B cell (primary cell): Measurements from ENCODE around the gene FAM3B. TPM values are rescaled to one million over a fixed set of nuclear protein-coding genes. Genes with fewer than 3 reads are reported as not detected.

Experiments
- ATAC-seq: fragments of 200-7000 bp; cut with Tn5 transposase; one replicate; pipeline ENCODE4 v1.10.0; 2021; ENCODE audit warnings: low read depth, mild to moderate bottlenecking, moderate number of reproducible peaks, moderate library complexity
- CTCF ChIA-PET: fragments of 350-600 bp; sonication (Branson Sonifier 250); formaldehyde crosslinking; loops from one replicate; lab custom pipeline; 2021; ENCODE audit warnings: antibody characterized with exemption, inconsistent platforms; lab: Charles Lee
- POLR2A ChIA-PET: fragments of 350-600 bp; sonication (Branson Sonifier 250); formaldehyde crosslinking; loops from one replicate; lab custom pipeline; 2021; ENCODE audit warnings: antibody characterized with exemption; lab: Charles Lee
- DNase-seq: peaks from one replicate; pipeline ENCODE4 v3.0.0; 2013
- H2AFZ ChIP-seq: 2 replicates; pipeline ENCODE4 v1.6.1; 2012; ENCODE audit warnings: mild to moderate bottlenecking, low read depth, low read length; ENCODE audit not compliant: insufficient read depth, poor library complexity, severe bottlenecking
- H3K27ac ChIP-seq, 2 donors: 1 replicate in 1 of 2; 2 replicates in 1 of 2; pipeline ENCODE4 v1.5.1; 2012 to 2013; ENCODE audit warnings: low read length in 2 of 2, mild to moderate bottlenecking in 2 of 2, moderate library complexity in 1 of 2
- H3K27me3 ChIP-seq, 4 experiments: fragments of 200-600 bp in 1 of 4; sonication (generic) in 1 of 4; replicated peaks in 1 of 4; 1 replicate in 2 of 4; 2 replicates in 2 of 4; pipeline versions ENCODE4 v1.6.1 to v1.7.0; 2013 to 2016; ENCODE audit warnings: low read length in 3 of 4, mild to moderate bottlenecking in 2 of 4, mixed read lengths in 1 of 4, moderate library complexity in 1 of 4; ENCODE audit not compliant: insufficient read depth in 4 of 4, control insufficient read depth in 3 of 4; ENCODE audit errors: control extremely low read depth in 1 of 4
- H3K36me3 ChIP-seq, 2 experiments: replicated peaks in 1 of 2; 1 replicate in 1 of 2; 2 replicates in 1 of 2; pipeline versions ENCODE4 v1.6.1 to v1.7.1; 2013; ENCODE audit warnings: low read length in 1 of 2; ENCODE audit not compliant: insufficient read depth in 2 of 2, control insufficient read depth in 1 of 2; ENCODE audit errors: control extremely low read depth in 1 of 2, extremely low read depth in 1 of 2
- H3K4me1 ChIP-seq, 2 donors: fragments of 200-600 bp in 1 of 2; sonication (generic) in 1 of 2; 1 replicate in 1 of 2; 2 replicates in 1 of 2; pipeline versions ENCODE4 v1.5.1 to v1.6.1; 2013 to 2017; ENCODE audit warnings: low read length in 2 of 2; ENCODE audit not compliant: control insufficient read depth in 2 of 2, insufficient read depth in 2 of 2
- H3K4me2 ChIP-seq: replicated peaks from 2 replicates; pipeline ENCODE3; 2012; ENCODE audit warnings: mild to moderate bottlenecking, low read depth, low read length; ENCODE audit not compliant: poor library complexity, severe bottlenecking
- H3K4me3 ChIP-seq, 5 experiments: fragments of 200-600 bp in 1 of 5; sonication (generic) in 1 of 5; 1 replicate in 3 of 5; 2 replicates in 2 of 5; pipeline versions ENCODE4 v1.5.1 to v1.7.0; 2011 to 2016; ENCODE audit warnings: low read length in 4 of 5, mild to moderate bottlenecking in 4 of 5, low read depth in 2 of 5, control low read depth in 1 of 5, moderate library complexity in 1 of 5; ENCODE audit not compliant: insufficient read depth in 1 of 5; ENCODE audit errors: control extremely low read depth in 1 of 5, extremely low read depth in 1 of 5
- H3K79me2 ChIP-seq: fragments of 200-600 bp; sonication (generic); one replicate; pipeline ENCODE4 v1.6.0; 2016; ENCODE audit warnings: low read length; ENCODE audit not compliant: control insufficient read depth, insufficient read depth
- H3K9ac ChIP-seq: fragments of 200-600 bp; sonication (generic); 2 replicates; pipeline ENCODE4 v1.6.1; 2017; ENCODE audit warnings: mild to moderate bottlenecking, low read length, moderate library complexity
- H3K9me3 ChIP-seq, 3 donors: one replicate each; pipeline versions ENCODE4 v1.6.1 to v1.7.1; 2013; ENCODE audit warnings: low read length in 2 of 3; ENCODE audit not compliant: control insufficient read depth in 2 of 3, insufficient read depth in 1 of 3; ENCODE audit errors: control extremely low read depth in 1 of 3
- H4K20me1 ChIP-seq: 2 replicates; pipeline ENCODE4 v1.6.0; 2012; ENCODE audit warnings: mild to moderate bottlenecking, low read length; ENCODE audit not compliant: insufficient read depth, control insufficient read depth, poor library complexity, severe bottlenecking
- H3K27ac Mint-ChIP-seq: one replicate; pipeline ENCODE4 v1.8.0; 2021; ENCODE audit warnings: mixed read lengths
- H3K27me3 Mint-ChIP-seq: one replicate; pipeline ENCODE4 v1.8.0; 2021; ENCODE audit warnings: mixed read lengths
- H3K4me1 Mint-ChIP-seq: one replicate; pipeline ENCODE4 v1.8.0; 2021; ENCODE audit warnings: mixed read lengths
- H3K4me3 Mint-ChIP-seq: one replicate; pipeline ENCODE4 v1.8.0; 2021; ENCODE audit warnings: mixed read lengths
- H3K9me3 Mint-ChIP-seq: one replicate; pipeline ENCODE4 v1.8.0; 2022; ENCODE audit warnings: mixed read lengths; ENCODE audit not compliant: insufficient read depth
- CTCF ChIP-seq: fragments of 200-600 bp; IDR thresholded peaks from one replicate; pipeline ENCODE4 v1.8.0; 2022; ENCODE audit warnings: antibody characterized with exemption, mild to moderate bottlenecking
- EZH2 ChIP-seq: IDR thresholded peaks from 2 replicates; pipeline ENCODE4 v1.6.1; 2012; ENCODE audit warnings: borderline replicate concordance, low read depth, mild to moderate bottlenecking, moderate library complexity, low read length; ENCODE audit not compliant: insufficient read depth, poor library complexity, severe bottlenecking
- WGBS: methylation state at CpG from one replicate; pipeline ENCODE4 v1.1.5; 2013; ENCODE audit warnings: missing lambda C conversion rate; ENCODE audit not compliant: insufficient coverage; 5-methylcytosine and 5-hydroxymethylcytosine counted together
- intact Hi-C: fragments of 100-400 bp; cut with micrococcal nuclease; formaldehyde crosslinking; loops from one replicate; pipeline ENCODE4 v1.10.0; 2022
- polyA plus RNA-seq: library from polyadenylated mRNA; depleted of rRNA; stranded (reverse); fragments of >200 nt; gene quantifications from 2 replicates; pipeline ENCODE4 v1.2.3, GENCODE V29; 2012
- total RNA-seq, 2 donors: library from RNA; stranded (reverse); fragments of 120-200 nt in 1 of 2; gene quantifications; 1 replicate in 1 of 2; 2 replicates in 1 of 2; pipeline versions ENCODE4 v1.2.3 to v1.2.4, GENCODE V29; 2013 to 2022

The FAM3B gene
- total and polyA plus RNA-seq, 2 donors (not counting 1 experiment from before 2014, with no cell fraction given): 0.09 TPM; not detected in 1

- Histone ChIP-seq H3K79me2 (peaks cover 67% of the 10 kb centered on the region), H2AFZ (no peak overlapping the region), H3K27me3 (no peaks in the 10 kb centered on the region), H3K4me2 (no peak overlapping the region), H3K36me3 (peaks cover 0 to 35% of the 10 kb centered on the region in 2 experiments), H4K20me1 (peaks cover 24% of the 10 kb centered on the region), H3K4me1 (peaks cover 23 to 27% of the 10 kb centered on the region in 2 donors), H3K9ac (no peak overlapping the region), H3K9me3 (peaks cover 0 to 3% (median 0%) of the 10 kb centered on the region in 3 donors), H3K27ac (no peak overlapping the region), H3K4me3 (no peak overlapping the region)
- no peak for ATAC-seq
- whole genome bisulfite sequencing: 88% methylated on average over 7 of the region's 8 CpGs
- ChIA-PET POLR2A (interaction anchor here (0.7 kb wide), 1 partner anchor 23 kb away, joined by 7 read pairs; no protein-coding TSS in a partner anchor), CTCF (interaction anchor here (2.6 kb wide), 1 partner anchor 91 kb away, joined by 13 read pairs; no protein-coding TSS in a partner anchor)
- no peak for DNase-seq
- Mint-ChIP-seq H3K27me3 (no peaks in the 10 kb centered on the region), H3K4me1 (peaks cover 34% of the 10 kb centered on the region), H3K4me3 (no peak overlapping the region), H3K27ac (no peak overlapping the region), H3K9me3 (no peaks in the 10 kb centered on the region)
- no peak for TF ChIP-seq EZH2
- TF ChIP-seq CTCF: no peak
- intact Hi-C loops: no loop called here
Measured at GRCh38 chr21:41373763-41374162, 57.2 kb downstream of the FAM3B start.

GRCh38 chr21:41374177-41374712 lies 57.6 kb downstream of the FAM3B start:
- H3K27me3 Mint-ChIP-seq: no peaks in the 10 kb centered on the region
- peaks cover 29% of the 10 kb centered on the region for H3K4me1 Mint-ChIP-seq
- H3K36me3 ChIP-seq: peaks cover 0 to 38% of the 10 kb centered on the region in 2 experiments
- intact Hi-C loops: no loop called here
- no peak overlapping the region for H3K9ac ChIP-seq
- H3K4me1 ChIP-seq: peaks cover 18 to 22% of the 10 kb centered on the region in 2 donors
- H3K4me2 ChIP-seq: no peak overlapping the region
- DNase-seq (no peak), ATAC-seq (no peak)
- H3K79me2 ChIP-seq: peaks cover 67% of the 10 kb centered on the region
- ChIA-PET CTCF (interaction anchor here (2.6 kb wide), 1 partner anchor 91 kb away, joined by 13 read pairs; no protein-coding TSS in a partner anchor), POLR2A (no interaction called here)
- peaks cover 0 to 3% (median 0%) of the 10 kb centered on the region in 3 donors for H3K9me3 ChIP-seq
- H3K4me3 Mint-ChIP-seq: no peak overlapping the region
- no peaks in the 10 kb centered on the region for H3K27me3 ChIP-seq
- H4K20me1 ChIP-seq: peaks cover 24% of the 10 kb centered on the region
- WGBS: 99% methylated on average over 14 of the region's 14 CpGs
- TF ChIP-seq CTCF (no peak), EZH2 (no peak)
- H3K27ac Mint-ChIP-seq: no peak overlapping the region
- no peak overlapping the region for H3K27ac ChIP-seq
- no peaks in the 10 kb centered on the region for H3K9me3 Mint-ChIP-seq
- no peak overlapping the region for H2AFZ ChIP-seq
- no peak overlapping the region for H3K4me3 ChIP-seq
